C4-2B (cell line): ENCODE results near the gene GSG1.
"Not testable (repeated sequence)": the region's sequence is repeated elsewhere in the genome, so short reads cannot be mapped to it uniquely, and the experiment has no call there.

ENCODE experiments used
- ZFX ChIP-seq: fragments of 450-650 bp; IDR thresholded peaks from 2 replicates; pipeline ENCODE4 v1.6.1; 2017
- TF ChIP-seq, protein P1 (sequence below): fragments of 450-650 bp; conservative IDR thresholded peaks from 2 replicates; pipeline ENCODE4 v1.5.1; 2017; ENCODE audit warnings: mild to moderate bottlenecking

DNA sequence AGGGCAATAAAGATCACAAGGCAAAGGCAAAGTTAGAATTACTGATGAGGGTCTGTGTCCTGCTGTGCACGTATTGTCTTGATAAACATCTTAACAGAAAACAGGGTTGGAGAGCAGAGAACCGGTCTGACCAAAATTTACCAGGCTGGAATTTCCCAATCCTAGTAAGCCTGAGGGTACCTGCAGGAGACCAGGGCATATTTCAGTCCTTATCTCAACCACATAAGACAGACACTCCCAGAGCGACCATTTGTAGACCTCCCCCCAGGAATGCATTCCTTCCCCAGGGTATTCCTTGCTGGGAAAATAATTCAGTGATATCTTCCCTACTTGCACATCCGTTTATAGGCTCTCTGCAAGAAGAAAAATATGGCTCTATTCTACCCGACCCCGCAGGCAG, 49.9 kb downstream of the GSG1 start:
- TF ChIP-seq, protein P1, sequence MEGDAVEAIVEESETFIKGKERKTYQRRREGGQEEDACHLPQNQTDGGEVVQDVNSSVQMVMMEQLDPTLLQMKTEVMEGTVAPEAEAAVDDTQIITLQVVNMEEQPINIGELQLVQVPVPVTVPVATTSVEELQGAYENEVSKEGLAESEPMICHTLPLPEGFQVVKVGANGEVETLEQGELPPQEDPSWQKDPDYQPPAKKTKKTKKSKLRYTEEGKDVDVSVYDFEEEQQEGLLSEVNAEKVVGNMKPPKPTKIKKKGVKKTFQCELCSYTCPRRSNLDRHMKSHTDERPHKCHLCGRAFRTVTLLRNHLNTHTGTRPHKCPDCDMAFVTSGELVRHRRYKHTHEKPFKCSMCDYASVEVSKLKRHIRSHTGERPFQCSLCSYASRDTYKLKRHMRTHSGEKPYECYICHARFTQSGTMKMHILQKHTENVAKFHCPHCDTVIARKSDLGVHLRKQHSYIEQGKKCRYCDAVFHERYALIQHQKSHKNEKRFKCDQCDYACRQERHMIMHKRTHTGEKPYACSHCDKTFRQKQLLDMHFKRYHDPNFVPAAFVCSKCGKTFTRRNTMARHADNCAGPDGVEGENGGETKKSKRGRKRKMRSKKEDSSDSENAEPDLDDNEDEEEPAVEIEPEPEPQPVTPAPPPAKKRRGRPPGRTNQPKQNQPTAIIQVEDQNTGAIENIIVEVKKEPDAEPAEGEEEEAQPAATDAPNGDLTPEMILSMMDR, result not testable (repeated sequence)
- TF ChIP-seq ZFX, result not testable (repeated sequence)
